ENCODE data around the gene NCAM2.
"Not testable (repeated sequence)": the region's sequence is repeated elsewhere in the genome, so short reads cannot be mapped to it uniquely, and the experiment has no call there.

Gene NCAM2

GRCh38 chr21:21324297-21324696 is 326.1 kb downstream of the NCAM2 start:
- no peak for DNase-seq (ENCODE audit: low read depth)

- DNase-seq (ENCODE audit: low read depth) = no peak
Observed at GRCh38 chr21:21332492-21332891, 334.3 kb downstream of the NCAM2 start.

- DNase-seq (ENCODE audit: low read depth) = no peak
Observed at GRCh38 chr21:21341041-21341440, 342.8 kb downstream of the NCAM2 start.

DNA sequence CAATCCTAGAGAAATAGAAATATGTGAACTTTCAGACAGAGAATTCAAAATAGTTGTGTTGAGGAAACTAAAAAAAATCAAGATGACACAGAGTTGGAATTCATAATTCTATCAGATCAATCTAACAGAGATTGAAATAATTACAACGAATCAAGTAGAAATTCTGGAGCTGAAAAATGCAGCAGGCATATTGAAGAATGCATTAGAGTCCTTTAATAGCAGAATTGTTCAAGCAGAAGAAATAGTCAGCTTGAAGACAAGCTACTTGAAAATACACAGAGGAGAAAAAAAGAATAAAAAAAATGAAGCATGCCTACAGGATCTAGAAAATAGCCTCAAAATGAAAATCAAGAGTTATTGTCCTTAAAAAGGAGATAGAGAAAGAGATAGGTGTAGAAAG is 347.1 kb downstream of the NCAM2 start:
- DNase-seq (ENCODE audit: low read depth) = no peak

DNA sequence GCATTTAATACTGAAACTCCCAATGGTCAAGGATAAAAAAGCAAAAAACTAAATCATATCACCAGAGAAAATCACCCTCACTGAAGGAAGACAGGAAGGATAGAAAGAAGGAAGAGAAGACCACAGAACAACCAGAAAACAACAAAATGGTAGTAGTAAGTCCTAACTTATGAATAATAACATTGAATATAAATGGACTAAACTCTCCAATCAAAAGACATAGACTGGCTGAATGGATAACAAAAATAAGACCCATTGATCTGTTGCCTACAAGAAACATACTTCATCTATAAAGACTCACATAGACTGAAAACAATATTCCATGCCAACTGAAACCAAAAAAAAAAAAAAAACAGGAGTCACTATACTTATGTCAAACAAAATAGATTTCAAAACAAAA is 347.7 kb downstream of the NCAM2 start:
- DNase-seq (ENCODE audit: low read depth) = no peak

- no peak for DNase-seq (ENCODE audit: low read depth)
Observed at GRCh38 chr21:21366277-21366676, 368.1 kb downstream of the NCAM2 start.

DNA sequence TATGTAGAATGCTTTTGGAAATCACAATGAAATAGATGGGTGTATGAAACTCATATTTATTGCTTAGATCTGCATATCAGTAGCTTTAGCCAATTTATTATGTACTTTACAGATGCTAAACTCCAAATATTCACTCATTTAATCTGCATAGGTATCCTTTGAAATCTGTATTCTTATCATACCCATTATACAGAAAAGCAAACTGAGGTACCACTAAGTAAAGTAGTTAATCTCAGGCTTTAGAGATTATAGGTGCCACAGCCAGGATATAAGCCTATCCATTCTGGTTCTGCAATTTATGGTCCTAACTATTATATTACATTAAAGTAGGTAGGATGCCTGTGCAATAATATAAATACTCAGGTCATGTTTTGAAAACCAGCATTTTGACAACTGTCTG is 369.4 kb downstream of the NCAM2 start:
- DNase-seq (ENCODE audit: low read depth) = no peak

GRCh38 chr21:21373969-21374368 is 375.8 kb downstream of the NCAM2 start:
- no peak for DNase-seq (ENCODE audit: low read depth)

DNA sequence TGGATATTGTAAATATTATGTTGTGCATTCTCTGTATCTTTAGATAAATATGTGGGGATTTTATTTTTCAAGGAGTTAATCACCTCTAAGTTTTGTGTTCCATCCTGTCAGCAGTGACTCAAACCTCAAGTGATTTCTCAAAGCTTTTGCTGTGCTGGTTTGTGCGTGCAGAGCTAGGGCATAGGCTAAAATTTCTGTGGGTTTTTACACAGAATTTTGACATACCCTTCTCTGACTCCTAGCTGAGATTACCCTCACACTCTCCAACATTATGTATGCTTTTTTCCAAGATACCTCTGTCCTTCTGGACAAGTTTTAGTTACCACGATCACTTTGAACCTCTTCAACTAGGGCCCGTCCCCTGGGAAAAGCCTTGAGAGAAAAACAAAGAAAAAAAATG is 384.9 kb downstream of the NCAM2 start:
- peak; percentile 40 for DNase-seq (ENCODE audit: low read depth)

DNA sequence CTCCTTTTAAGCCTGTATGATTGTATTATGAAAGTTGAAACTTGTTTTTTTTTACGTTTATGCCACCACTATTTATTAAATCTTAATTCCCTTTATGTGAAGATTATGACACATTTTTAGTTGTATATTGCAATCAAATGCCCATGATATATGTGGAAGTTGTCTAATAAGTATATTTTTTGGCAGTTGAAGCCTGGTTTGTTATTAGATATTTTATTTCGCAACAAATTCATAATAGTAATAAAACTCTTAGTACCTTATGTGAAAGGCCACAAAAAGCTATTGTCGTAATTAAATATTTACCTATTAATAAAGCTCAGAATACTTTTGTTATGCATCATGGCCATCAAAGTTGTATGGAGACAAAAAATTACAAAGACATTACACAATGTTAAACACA is 386.8 kb downstream of the NCAM2 start:
- no peak for DNase-seq (ENCODE audit: low read depth)

DNA sequence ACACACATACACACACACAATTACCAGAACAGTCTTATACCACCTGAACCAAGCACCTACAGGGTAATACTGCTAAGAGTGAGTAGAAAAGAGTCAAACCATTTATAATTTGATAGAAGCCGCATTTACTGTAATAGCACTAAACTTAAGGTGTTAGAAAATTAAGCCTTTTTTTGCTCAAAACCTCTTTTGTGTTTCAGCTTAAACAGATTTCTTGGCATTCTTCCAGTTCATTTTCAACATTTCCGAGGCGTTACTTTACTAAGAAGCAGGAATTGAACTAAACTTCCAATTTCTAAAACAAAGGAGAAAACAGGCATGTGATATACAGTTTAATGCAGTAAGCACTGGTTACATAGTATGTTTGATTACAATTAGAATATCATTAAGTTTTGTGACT is 387.2 kb downstream of the NCAM2 start:
- no peak for DNase-seq (ENCODE audit: low read depth)

DNA sequence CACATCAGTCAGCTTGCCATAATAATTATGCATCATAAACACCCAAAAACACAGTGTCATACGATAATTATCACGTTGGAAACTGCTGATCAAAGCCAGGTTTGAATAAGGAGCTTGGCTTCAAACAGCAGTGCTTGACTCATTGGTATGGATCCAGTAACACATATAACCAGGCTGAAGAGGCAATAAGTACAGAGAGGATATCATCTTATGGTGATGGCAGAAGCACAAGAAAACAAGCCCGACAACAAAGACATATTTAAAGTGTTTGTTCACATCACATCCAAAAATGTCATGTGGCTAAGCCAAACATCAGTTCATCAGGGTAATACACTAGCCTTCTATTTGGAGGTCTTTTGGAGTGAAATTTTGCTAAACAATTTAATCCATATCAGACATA is 389.7 kb downstream of the NCAM2 start:
- DNase-seq (ENCODE audit: low read depth) = no peak

DNA sequence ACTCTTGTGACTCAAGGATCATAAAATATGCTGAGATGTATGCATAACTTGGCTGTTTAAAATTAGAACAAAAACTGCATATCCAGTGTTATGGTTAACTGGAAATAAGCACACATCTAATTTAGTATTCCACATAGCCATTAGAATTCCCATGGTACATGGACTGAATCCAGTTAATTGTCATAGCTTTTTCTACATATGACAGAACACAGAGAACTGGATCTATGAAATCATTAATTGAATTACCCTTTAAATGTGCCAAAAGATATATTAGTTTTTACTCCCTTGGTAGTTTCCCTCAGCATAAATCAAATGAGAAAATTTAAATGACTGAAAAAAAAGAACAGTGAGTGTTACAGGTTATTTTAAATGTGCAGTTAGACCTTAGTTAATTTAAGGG is 395.9 kb downstream of the NCAM2 start:
- DNase-seq (ENCODE audit: low read depth) = no peak

- DNase-seq (ENCODE audit: low read depth) = no peak
Observed at GRCh38 chr21:21396424-21396823, 398.2 kb downstream of the NCAM2 start.

DNA sequence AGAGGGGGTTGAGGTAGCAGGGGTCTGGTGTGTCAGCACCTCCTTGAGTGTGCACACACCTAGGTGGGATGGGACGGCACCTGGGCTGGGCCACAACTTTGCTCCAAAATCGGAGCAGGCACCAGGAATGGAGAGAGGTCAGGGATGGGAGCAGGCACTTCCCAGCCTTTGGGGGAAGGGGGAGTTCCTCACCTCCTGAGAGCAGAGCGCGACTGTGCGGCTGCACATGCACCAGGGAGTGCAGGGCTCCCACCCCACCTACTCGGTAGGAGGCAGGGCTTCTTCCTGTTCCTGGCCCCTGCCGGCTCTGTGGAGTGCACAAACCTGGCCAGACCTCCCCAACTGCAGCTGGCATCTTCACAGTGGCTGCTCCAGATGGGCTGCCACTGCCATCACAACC is 399.3 kb downstream of the NCAM2 start:
- no peak for DNase-seq (ENCODE audit: low read depth)

DNA sequence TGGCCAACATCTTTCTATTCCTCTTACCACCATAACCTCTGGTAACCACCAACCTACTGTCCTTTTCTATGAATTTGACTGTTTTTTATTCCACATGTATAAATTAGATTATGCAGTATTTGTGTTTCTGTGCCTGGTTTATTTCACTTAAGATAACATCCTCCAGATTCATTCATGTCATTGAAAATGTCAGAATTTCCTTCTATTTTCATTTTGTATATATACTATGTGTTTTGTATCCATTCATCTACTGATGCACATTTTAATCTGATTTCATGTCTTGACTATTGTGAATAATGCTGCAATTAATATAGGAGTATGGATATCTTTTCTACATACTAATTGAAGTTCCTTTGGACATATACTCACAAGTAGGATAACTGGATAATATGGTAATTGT is 403.2 kb downstream of the NCAM2 start:
- no peak for DNase-seq (ENCODE audit: low read depth)

DNA sequence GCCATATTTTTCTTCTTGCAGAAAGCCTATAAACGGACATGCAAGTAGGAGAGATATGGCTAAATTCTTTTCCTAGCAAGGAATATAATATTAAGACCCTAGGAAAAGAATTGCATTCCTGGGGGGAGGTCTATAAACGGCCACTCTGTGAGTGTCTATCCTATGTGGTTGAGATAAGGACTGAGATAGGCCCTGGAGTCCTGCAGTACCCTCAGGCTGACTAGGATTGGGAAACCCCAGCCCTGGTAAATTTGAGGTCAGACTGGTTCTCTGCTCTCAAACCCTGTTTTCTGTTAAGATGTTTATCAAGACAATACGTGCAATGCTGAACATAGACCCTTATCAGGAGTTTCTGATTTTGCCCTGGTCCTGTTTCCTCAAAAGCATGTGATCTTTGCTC is 404.0 kb downstream of the NCAM2 start:
- not testable (repeated sequence) for DNase-seq (ENCODE audit: low read depth)

- DNase-seq (ENCODE audit: low read depth) = not testable (repeated sequence)
Observed at GRCh38 chr21:21404261-21404660, 406.1 kb downstream of the NCAM2 start.

DNA sequence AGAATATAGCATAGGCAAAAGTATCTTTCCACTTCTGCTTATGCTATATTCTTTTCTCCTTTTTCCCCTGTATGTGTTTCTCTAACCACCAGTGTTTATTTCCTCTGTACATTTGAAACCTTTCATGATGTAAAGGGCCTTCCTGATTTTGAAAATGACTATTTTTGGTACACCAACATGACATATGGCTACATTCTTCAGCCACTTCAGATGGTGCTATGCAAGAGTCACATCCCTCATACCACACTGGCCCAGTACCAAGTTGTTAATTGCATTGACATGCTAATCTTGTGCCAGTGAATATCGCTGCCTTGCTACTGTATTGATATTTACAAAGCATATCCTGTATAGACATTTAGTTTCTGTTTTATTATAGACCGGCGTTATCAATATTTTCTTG is 408.7 kb downstream of the NCAM2 start:
- DNase-seq (ENCODE audit: low read depth) = no peak

- DNase-seq (ENCODE audit: low read depth) = no peak
Observed at GRCh38 chr21:21412096-21412495, 413.9 kb downstream of the NCAM2 start.

DNA sequence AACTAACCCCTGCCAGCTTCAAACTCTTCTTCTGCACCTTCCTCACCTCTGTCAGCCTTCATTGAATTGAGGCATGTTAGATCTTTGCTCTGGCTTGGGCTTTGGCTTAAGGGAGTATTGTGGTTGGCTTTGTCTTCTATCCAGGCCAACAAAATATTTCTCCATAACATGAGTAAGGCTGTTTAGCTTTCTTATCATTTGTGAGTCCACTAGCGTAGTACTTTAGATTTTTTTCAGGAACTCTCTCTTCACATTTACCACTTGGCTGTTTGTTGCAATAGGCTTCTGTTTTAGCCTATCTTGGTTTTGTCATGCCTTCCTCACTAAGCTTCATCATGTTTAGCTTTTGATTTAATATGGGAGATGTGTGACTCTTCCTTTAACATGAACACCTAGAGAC is 417.5 kb downstream of the NCAM2 start:
- DNase-seq (ENCODE audit: low read depth) = no peak

DNA sequence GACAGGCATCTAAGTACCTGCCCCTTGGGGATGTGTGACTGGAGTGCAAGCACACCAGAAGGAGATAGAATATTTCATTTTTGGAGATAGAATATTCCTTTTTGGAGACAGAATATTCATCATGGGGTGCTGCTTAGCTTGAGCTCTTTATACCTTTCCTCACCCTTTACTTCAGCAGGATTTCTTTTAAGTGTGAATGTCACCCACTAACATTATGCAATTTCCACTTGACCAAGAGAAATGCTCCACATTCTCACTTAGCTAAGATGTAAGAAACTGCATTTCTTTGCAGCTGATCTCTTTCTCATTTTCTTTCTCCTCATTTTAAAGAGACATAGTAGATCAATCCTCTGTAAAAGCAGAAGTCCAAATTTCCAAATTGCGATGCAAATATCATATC is 436.7 kb downstream of the NCAM2 start:
- DNase-seq (ENCODE audit: low read depth) = no peak

DNA sequence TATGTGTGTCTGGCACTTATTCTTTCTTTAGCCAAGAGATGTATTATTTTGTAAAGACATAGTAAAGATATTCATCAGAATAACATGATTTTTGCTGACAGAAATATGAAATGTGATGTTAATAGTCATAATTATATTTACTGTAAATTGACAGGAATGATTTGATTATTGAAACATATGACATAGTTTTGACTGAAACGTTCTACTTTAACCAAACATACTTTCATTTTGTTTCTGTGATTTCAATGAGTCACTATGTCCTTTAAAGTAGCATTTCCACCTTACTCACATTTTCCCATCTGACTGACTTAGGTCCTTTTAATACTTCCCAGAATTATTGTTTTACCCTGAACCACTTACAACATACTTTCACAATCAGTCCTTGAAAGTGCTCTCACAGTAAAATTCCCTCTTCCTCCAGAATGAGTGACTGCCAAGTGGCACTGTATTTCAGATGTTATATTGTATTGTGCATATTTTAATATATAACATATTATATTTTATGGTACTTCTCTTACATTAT is 437.9 kb downstream of the NCAM2 start:
- peak; percentile 70 for DNase-seq (ENCODE audit: low read depth)

- DNase-seq (ENCODE audit: low read depth) = no peak
Observed at GRCh38 chr21:21439761-21440160, 441.6 kb downstream of the NCAM2 start.

GRCh38 chr21:21457077-21457476 is 458.9 kb downstream of the NCAM2 start:
- DNase-seq (ENCODE audit: low read depth) = no peak
